H1 (cell line): ENCODE data around the gene RELN. TPM values are rescaled to one million over a fixed set of nuclear protein-coding genes. Genes with fewer than 3 reads are reported as not detected.

Experiments
- CTCF ChIA-PET: fragments of 300-600 bp; sonication (Branson Sonifier 250); formaldehyde crosslinking; loops from one replicate; lab custom pipeline; 2021; ENCODE audit not compliant: partially characterized antibody; lab: Charles Lee
- POLR2A ChIA-PET: fragments of 300-600 bp; sonication (Branson Sonifier 250); formaldehyde crosslinking; loops from one replicate; lab custom pipeline; 2021; ENCODE audit warnings: inconsistent platforms; ENCODE audit not compliant: partially characterized antibody; lab: Charles Lee
- DNase-seq, 2 experiments: peaks; one replicate each; pipeline versions ENCODE4 v3.0.0 to v3.0.0-alpha.2; 2010 to 2022; ENCODE audit warnings: low spot score in 2 of 2, low read depth in 1 of 2, mixed read lengths in 1 of 2
- FAIRE-seq: peaks from 2 replicates; lab custom pipeline; 2011; peaks lifted over from hg19 to GRCh38; lab: Jason Lieb, UNC
- H2AFZ ChIP-seq: 2 replicates; pipeline ENCODE4 v1.8.1; 2012; ENCODE audit warnings: low read length, inconsistent platforms
- H2AK5ac ChIP-seq: 2 replicates; pipeline ENCODE4 v1.6.1; 2013; ENCODE audit warnings: low read depth, low read length
- H2BK120ac ChIP-seq: replicated peaks from 2 replicates; pipeline ENCODE3; 2013; ENCODE audit warnings: low read depth, low read length, inconsistent platforms
- H2BK12ac ChIP-seq: 2 replicates; pipeline ENCODE4 v1.6.1; 2013; ENCODE audit warnings: low read depth, low read length
- H2BK15ac ChIP-seq: 2 replicates; pipeline ENCODE4 v1.6.1; 2013; ENCODE audit warnings: low read length
- H2BK20ac ChIP-seq: 2 replicates; pipeline ENCODE4 v1.6.1; 2013; ENCODE audit warnings: low read length
- H2BK5ac ChIP-seq: 2 replicates; pipeline ENCODE4 v1.6.1; 2013; ENCODE audit warnings: low read depth, low read length
- H3K14ac ChIP-seq: 2 replicates; pipeline ENCODE4 v1.6.1; 2013; ENCODE audit warnings: inconsistent platforms; ENCODE audit not compliant: insufficient read length
- H3K18ac ChIP-seq: 2 replicates; pipeline ENCODE4 v1.6.1; 2013; ENCODE audit warnings: low read length; ENCODE audit errors: extremely low read depth
- H3K23ac ChIP-seq: 2 replicates; pipeline ENCODE4 v1.6.1; 2013; ENCODE audit warnings: inconsistent platforms; ENCODE audit not compliant: insufficient read length
- H3K23me2 ChIP-seq: 2 replicates; pipeline ENCODE4 v1.6.1; 2013; ENCODE audit warnings: low read depth, low read length
- H3K27ac ChIP-seq: 2 replicates; pipeline ENCODE4 v1.6.1; 2011; ENCODE audit warnings: low read depth, low read length, inconsistent platforms
- H3K27me3 ChIP-seq, 4 experiments: replicated peaks in 1 of 4; 1 replicate in 1 of 4; 2 replicates in 3 of 4; pipeline versions ENCODE4 v1.6.1 to v1.8.1; 2011 to 2013; ENCODE audit warnings: low read length in 3 of 4, mild to moderate bottlenecking in 3 of 4, inconsistent platforms in 2 of 4, mixed read lengths in 2 of 4, moderate library complexity in 1 of 4; ENCODE audit not compliant: control insufficient read depth in 3 of 4, insufficient read depth in 3 of 4; ENCODE audit errors: extremely low read depth in 1 of 4
- H3K36me3 ChIP-seq, 4 experiments: 2 replicates each; pipeline versions ENCODE4 v1.6.1 to v1.8.1; 2011 to 2013; ENCODE audit warnings: mild to moderate bottlenecking in 4 of 4, low read length in 3 of 4, moderate library complexity in 2 of 4, control low read depth in 1 of 4, inconsistent platforms in 1 of 4; ENCODE audit not compliant: insufficient read depth in 4 of 4, control insufficient read depth in 2 of 4
- H3K4ac ChIP-seq: replicated peaks from 2 replicates; pipeline ENCODE3; 2013; ENCODE audit warnings: low read length, low read depth, mixed read lengths, inconsistent platforms; ENCODE audit not compliant: insufficient read length
- H3K4me1 ChIP-seq, 4 experiments: replicated peaks in 1 of 4; 1 replicate in 1 of 4; 2 replicates in 3 of 4; pipeline versions ENCODE4 v1.6.1 to v1.8.1; 2011 to 2013; ENCODE audit warnings: low read length in 3 of 4, inconsistent platforms in 2 of 4, mixed read lengths in 1 of 4; ENCODE audit not compliant: insufficient read depth in 4 of 4, control insufficient read depth in 3 of 4
- H3K4me2 ChIP-seq, 2 experiments: 2 replicates each; pipeline versions ENCODE4 v1.6.1 to v1.8.1; 2011 to 2013; ENCODE audit warnings: low read depth in 2 of 2, low read length in 2 of 2, control low read depth in 1 of 2, inconsistent platforms in 1 of 2, mild to moderate bottlenecking in 1 of 2; ENCODE audit not compliant: insufficient read depth in 1 of 2
- H3K4me3 ChIP-seq, 4 experiments: fragments of 200-600, 300-600 bp in 1 of 4; sonication (generic), shearing (Covaris generic), sonication (Bioruptor Twin) in 1 of 4; 2 replicates each; pipeline versions ENCODE4 v1.5.1 to v1.8.1; 2011 to 2016; ENCODE audit warnings: low read length in 4 of 4, low read depth in 3 of 4, control low read depth in 2 of 4, inconsistent platforms in 2 of 4, mild to moderate bottlenecking in 2 of 4, mixed read lengths in 1 of 4, moderate library complexity in 1 of 4; ENCODE audit not compliant: insufficient read depth in 2 of 4; ENCODE audit errors: extremely low read depth in 1 of 4
- H3K56ac ChIP-seq: replicated peaks from 2 replicates; pipeline ENCODE3; 2013; ENCODE audit warnings: low read depth, mild to moderate bottlenecking, mixed read lengths, low read length, inconsistent platforms; ENCODE audit not compliant: insufficient read length
- H3K79me1 ChIP-seq: 2 replicates; pipeline ENCODE4 v1.6.1; 2013; ENCODE audit warnings: low read depth, low read length, control low read depth
- H3K79me2 ChIP-seq, 2 experiments: 2 replicates each; pipeline versions ENCODE4 v1.6.1 to v1.8.1; 2012 to 2013; ENCODE audit warnings: low read length in 2 of 2, mild to moderate bottlenecking in 2 of 2, inconsistent platforms in 1 of 2; ENCODE audit not compliant: insufficient read depth in 2 of 2, control insufficient read depth in 1 of 2
- H3K9ac ChIP-seq, 4 experiments: replicated peaks in 1 of 4; 1 replicate in 1 of 4; 2 replicates in 3 of 4; pipeline versions ENCODE4 v1.6.1 to v1.8.1; 2011 to 2013; ENCODE audit warnings: low read depth in 3 of 4, low read length in 3 of 4, control low read depth in 2 of 4, mild to moderate bottlenecking in 2 of 4, moderate library complexity in 2 of 4, inconsistent platforms in 1 of 4; ENCODE audit errors: extremely low read depth in 1 of 4
- H3K9me3 ChIP-seq, 2 experiments: 2 replicates each; pipeline versions ENCODE4 v1.6.1 to v1.8.1; 2012 to 2013; ENCODE audit warnings: mild to moderate bottlenecking in 2 of 2, moderate library complexity in 2 of 2, control low read depth in 1 of 2, inconsistent platforms in 1 of 2, low read depth in 1 of 2, low read length in 1 of 2, mixed read lengths in 1 of 2; ENCODE audit not compliant: insufficient read depth in 2 of 2
- H4K20me1 ChIP-seq, 2 experiments: replicated peaks in 1 of 2; 2 replicates each; pipeline versions ENCODE3 to v1.8.1; 2011 to 2013; ENCODE audit warnings: inconsistent platforms in 2 of 2, low read length in 2 of 2, mild to moderate bottlenecking in 1 of 2; ENCODE audit not compliant: insufficient read depth in 2 of 2, control insufficient read depth in 1 of 2
- H4K5ac ChIP-seq: 2 replicates; pipeline ENCODE4 v1.6.1; 2013; ENCODE audit warnings: low read length, low read depth, mixed read lengths, inconsistent platforms; ENCODE audit not compliant: insufficient read length
- H4K8ac ChIP-seq: 2 replicates; pipeline ENCODE4 v1.8.0; 2013; ENCODE audit warnings: mild to moderate bottlenecking, moderate library complexity, low read length, inconsistent platforms; ENCODE audit not compliant: insufficient read depth; ENCODE audit errors: extremely low read depth
- H4K91ac ChIP-seq: replicated peaks from 2 replicates; pipeline ENCODE3; 2013; ENCODE audit warnings: low read length, mixed read lengths, inconsistent platforms; ENCODE audit not compliant: insufficient read length
- BCL11A ChIP-seq, 2 experiments: IDR thresholded peaks; one replicate each; pipeline ENCODE4 v1.6.1; 2011; ENCODE audit warnings: low read depth in 2 of 2, low read length in 2 of 2, mild to moderate bottlenecking in 2 of 2
- FOSL1 ChIP-seq: IDR thresholded peaks from 2 replicates; pipeline ENCODE4 v1.6.1; 2011; ENCODE audit warnings: mild to moderate bottlenecking, low read depth, low read length, moderate library complexity; ENCODE audit not compliant: insufficient read depth
- POU5F1 ChIP-seq: IDR thresholded peaks from 2 replicates; pipeline ENCODE4 v1.6.1; 2011; ENCODE audit warnings: low read depth, mild to moderate bottlenecking, low read length, moderate library complexity
- RFX5 ChIP-seq: IDR thresholded peaks from 2 replicates; pipeline ENCODE4 v1.6.1; 2011; ENCODE audit warnings: low read depth, low read length, improper control_type of control experiment, borderline replicate concordance
- SAP30 ChIP-seq: fragments of 300-600 bp; sonication (generic); IDR thresholded peaks from 2 replicates; pipeline ENCODE4 v1.7.1; 2012; ENCODE audit warnings: low read length, moderate library complexity, mild to moderate bottlenecking, inconsistent platforms; ENCODE audit not compliant: insufficient read depth, insufficient replicate concordance
- WGBS, 2 experiments: shearing (Covaris generic) in 1 of 2; methylation state at CpG; one replicate each; pipeline versions ENCODE4 v1.1.6 to v1.1.7; 2013 to 2015; ENCODE audit warnings: low lambda C conversion rate in 2 of 2, mixed read lengths in 2 of 2, inconsistent platforms in 1 of 2, low coverage in 1 of 2, missing lambda C conversion rate in 1 of 2; ENCODE audit not compliant: insufficient replicate concordance in 2 of 2, insufficient coverage in 1 of 2, insufficient read length in 1 of 2; ENCODE audit errors: extremely low coverage in 1 of 2, missing lambda C conversion rate in 1 of 2; 5-methylcytosine and 5-hydroxymethylcytosine counted together
- polyA plus RNA-seq, 7 experiments: library from polyadenylated mRNA; depleted of rRNA in 3 of 7; stranded (reverse) in 5 of 7; unstranded in 2 of 7; fragments of >200 nt in 5 of 7; fragments of 200-250 nt in 2 of 7; gene quantifications; 1 replicate in 5 of 7; 2 replicates in 1 of 7; 4 replicates in 1 of 7; pipeline versions ENCODE4 v1.2.1 to v1.2.3, GENCODE V29; 2011 to 2013; ENCODE audit warnings: missing spikeins in 2 of 7, mixed read lengths in 2 of 7
- total RNA-seq: library from RNA; stranded (reverse); fragmentation: NEBNext Ultra II Directional; extraction: Animal tissue kit (Norgen Biotek cat#: 25700); gene quantifications from 2 replicates; pipeline ENCODE4 v1.2.1, GENCODE V29; 2021

The RELN gene
- total and polyA plus RNA-seq, 2 of the 8 experiments (the other 6 are each of a cell fraction or from before 2014, with no cell fraction given) = 0.03 to 0.07 TPM

- ChIA-PET POLR2A (no interaction called here), CTCF (no interaction called here)
- Histone ChIP-seq H3K18ac (no peak overlapping the region), H2BK120ac (no peak overlapping the region), H3K36me3 (no peaks in the 10 kb centered on the region), H3K9me3 (no peaks in the 10 kb centered on the region), H2AK5ac (no peak overlapping the region), H2BK15ac (no peak overlapping the region), H2BK20ac (no peak overlapping the region), H3K27ac (no peak overlapping the region), H3K27me3 (no peaks in the 10 kb centered on the region), H2BK5ac (no peak overlapping the region), H3K79me2 (no peaks in the 10 kb centered on the region), H2BK12ac (no peak overlapping the region), H3K9ac (no peak overlapping the region), H3K23ac (no peak overlapping the region), H3K4ac (no peak overlapping the region), H4K91ac (no peak overlapping the region), H3K23me2 (no peaks in the 10 kb centered on the region), H3K14ac (no peak overlapping the region), H3K4me3 (no peak overlapping the region), H2AFZ (no peak overlapping the region), H3K4me2 (no peak overlapping the region), H3K79me1 (no peaks in the 10 kb centered on the region), H3K56ac (no peak overlapping the region), H4K20me1 (no peaks in the 10 kb centered on the region), H3K4me1 (no peaks in the 10 kb centered on the region), H4K8ac (no peak overlapping the region), H4K5ac (no peak overlapping the region)
- no peak for FAIRE-seq
- DNase-seq = no peak
- 88% methylated on average over 2 of the region's 2 CpGs; no CpG with 5 or more reads in 1 of the 2 experiments for WGBS, 2 experiments
- TF ChIP-seq BCL11A (IDR thresholded peaks at IDR 0.05; ENCODE audit: low read depth in 2 of 2, low read length in 2 of 2) (no peak), RFX5 (no peak), POU5F1 (no peak), SAP30 (no peak), FOSL1 (no peak)
Observed at GRCh38 chr7:103686064-103686463, 303.4 kb downstream of the RELN start.
